Neural cell (in vitro differentiated cells): ENCODE results near the gene ABCC8.

Experiments
- EP300 ChIP-seq: fragments of 450-650 bp; conservative IDR thresholded peaks from 2 replicates; pipeline ENCODE4 v1.6.1; 2014; ENCODE audit warnings: antibody characterized with exemption, mild to moderate bottlenecking, moderate library complexity; ENCODE audit not compliant: poor library complexity, severe bottlenecking
- EZH2 ChIP-seq: fragments of 200-600, 300-800 bp; shearing (Covaris generic), sonication (generic); IDR thresholded peaks from 2 replicates; pipeline ENCODE4 v1.6.1; 2014; ENCODE audit warnings: antibody characterized with exemption, low read length, borderline replicate concordance, mild to moderate bottlenecking; ENCODE audit not compliant: insufficient read depth, poor library complexity, severe bottlenecking
- MXI1 ChIP-seq: fragments of 450-650 bp; conservative IDR thresholded peaks from 2 replicates; pipeline ENCODE4 v1.6.1; 2014; ENCODE audit warnings: antibody characterized with exemption, mild to moderate bottlenecking; ENCODE audit not compliant: poor library complexity, severe bottlenecking
- POLR2AphosphoS5 ChIP-seq: IDR thresholded peaks from 2 replicates; pipeline ENCODE4 v1.6.1; 2012
- RAD21 ChIP-seq: fragments of 450-650 bp; conservative IDR thresholded peaks from 2 replicates; pipeline ENCODE4 v1.6.1; 2014; ENCODE audit warnings: antibody characterized with exemption, mild to moderate bottlenecking, moderate library complexity
- SMC3 ChIP-seq: fragments of 450-650 bp; conservative IDR thresholded peaks from 2 replicates; pipeline ENCODE4 v1.6.1; 2014; ENCODE audit warnings: antibody characterized with exemption, mild to moderate bottlenecking, moderate library complexity; ENCODE audit not compliant: poor library complexity
- TF ChIP-seq, protein P1 (sequence below): fragments of 450-650 bp; IDR thresholded peaks from 2 replicates; pipeline ENCODE4 v1.5.1; 2014; ENCODE audit warnings: antibody characterized with exemption, mild to moderate bottlenecking, moderate library complexity; ENCODE audit not compliant: poor library complexity, severe bottlenecking
- TF ChIP-seq, protein P2 (sequence below): IDR thresholded peaks from 2 replicates; pipeline ENCODE4 v1.6.1; 2012; ENCODE audit warnings: borderline replicate concordance

GRCh38 chr11:17401316-17401715, 75.3 kb downstream of the ABCC8 start:
- TF ChIP-seq, protein P1, sequence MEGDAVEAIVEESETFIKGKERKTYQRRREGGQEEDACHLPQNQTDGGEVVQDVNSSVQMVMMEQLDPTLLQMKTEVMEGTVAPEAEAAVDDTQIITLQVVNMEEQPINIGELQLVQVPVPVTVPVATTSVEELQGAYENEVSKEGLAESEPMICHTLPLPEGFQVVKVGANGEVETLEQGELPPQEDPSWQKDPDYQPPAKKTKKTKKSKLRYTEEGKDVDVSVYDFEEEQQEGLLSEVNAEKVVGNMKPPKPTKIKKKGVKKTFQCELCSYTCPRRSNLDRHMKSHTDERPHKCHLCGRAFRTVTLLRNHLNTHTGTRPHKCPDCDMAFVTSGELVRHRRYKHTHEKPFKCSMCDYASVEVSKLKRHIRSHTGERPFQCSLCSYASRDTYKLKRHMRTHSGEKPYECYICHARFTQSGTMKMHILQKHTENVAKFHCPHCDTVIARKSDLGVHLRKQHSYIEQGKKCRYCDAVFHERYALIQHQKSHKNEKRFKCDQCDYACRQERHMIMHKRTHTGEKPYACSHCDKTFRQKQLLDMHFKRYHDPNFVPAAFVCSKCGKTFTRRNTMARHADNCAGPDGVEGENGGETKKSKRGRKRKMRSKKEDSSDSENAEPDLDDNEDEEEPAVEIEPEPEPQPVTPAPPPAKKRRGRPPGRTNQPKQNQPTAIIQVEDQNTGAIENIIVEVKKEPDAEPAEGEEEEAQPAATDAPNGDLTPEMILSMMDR: no peak
- TF ChIP-seq, protein P2, sequence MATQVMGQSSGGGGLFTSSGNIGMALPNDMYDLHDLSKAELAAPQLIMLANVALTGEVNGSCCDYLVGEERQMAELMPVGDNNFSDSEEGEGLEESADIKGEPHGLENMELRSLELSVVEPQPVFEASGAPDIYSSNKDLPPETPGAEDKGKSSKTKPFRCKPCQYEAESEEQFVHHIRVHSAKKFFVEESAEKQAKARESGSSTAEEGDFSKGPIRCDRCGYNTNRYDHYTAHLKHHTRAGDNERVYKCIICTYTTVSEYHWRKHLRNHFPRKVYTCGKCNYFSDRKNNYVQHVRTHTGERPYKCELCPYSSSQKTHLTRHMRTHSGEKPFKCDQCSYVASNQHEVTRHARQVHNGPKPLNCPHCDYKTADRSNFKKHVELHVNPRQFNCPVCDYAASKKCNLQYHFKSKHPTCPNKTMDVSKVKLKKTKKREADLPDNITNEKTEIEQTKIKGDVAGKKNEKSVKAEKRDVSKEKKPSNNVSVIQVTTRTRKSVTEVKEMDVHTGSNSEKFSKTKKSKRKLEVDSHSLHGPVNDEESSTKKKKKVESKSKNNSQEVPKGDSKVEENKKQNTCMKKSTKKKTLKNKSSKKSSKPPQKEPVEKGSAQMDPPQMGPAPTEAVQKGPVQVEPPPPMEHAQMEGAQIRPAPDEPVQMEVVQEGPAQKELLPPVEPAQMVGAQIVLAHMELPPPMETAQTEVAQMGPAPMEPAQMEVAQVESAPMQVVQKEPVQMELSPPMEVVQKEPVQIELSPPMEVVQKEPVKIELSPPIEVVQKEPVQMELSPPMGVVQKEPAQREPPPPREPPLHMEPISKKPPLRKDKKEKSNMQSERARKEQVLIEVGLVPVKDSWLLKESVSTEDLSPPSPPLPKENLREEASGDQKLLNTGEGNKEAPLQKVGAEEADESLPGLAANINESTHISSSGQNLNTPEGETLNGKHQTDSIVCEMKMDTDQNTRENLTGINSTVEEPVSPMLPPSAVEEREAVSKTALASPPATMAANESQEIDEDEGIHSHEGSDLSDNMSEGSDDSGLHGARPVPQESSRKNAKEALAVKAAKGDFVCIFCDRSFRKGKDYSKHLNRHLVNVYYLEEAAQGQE: no peak
- TF ChIP-seq EZH2 (no peak), MXI1 (no peak), SMC3 (no peak), POLR2AphosphoS5 (no peak), RAD21 (no peak), EP300 (no peak)
